HuH-7 (cell line): ENCODE measurements around the gene SNRPN.
"Not testable (repeated sequence)": the region's sequence is repeated elsewhere in the genome, so short reads cannot be mapped to it uniquely, and the experiment has no call there.

Experiments
- DNase-seq: peaks from one replicate; pipeline ENCODE4 v3.0.0; 2011; ENCODE audit warnings: low spot score

Gene SNRPN

GRCh38 chr15:24971052-24971451, 16.3 kb downstream of the SNRPN start:
- no peak for DNase-seq

DNA sequence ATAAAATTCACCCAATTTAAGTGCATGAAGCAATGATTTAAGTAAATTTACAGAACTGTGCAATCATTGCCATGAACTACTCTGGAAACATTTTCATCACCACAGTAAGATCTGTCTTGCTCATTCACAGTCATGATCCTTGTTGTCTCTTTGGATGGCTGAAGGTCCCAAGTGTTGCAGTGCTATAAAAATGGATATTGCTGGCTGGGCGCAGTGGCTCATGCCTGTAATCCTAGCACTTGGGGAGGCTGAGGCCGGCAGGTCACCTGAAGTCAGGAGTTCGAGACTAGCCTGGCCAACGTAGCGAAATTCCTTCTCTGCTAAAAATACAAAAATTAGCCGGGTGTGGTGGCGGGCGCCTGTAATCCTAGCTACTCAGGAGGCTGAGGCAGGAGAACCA, 17.0 kb downstream of the SNRPN start:
- no peak for DNase-seq

GRCh38 chr15:24972707-24973106, 17.9 kb downstream of the SNRPN start:
- DNase-seq: not testable (repeated sequence)

GRCh38 chr15:24976932-24977331, 22.1 kb downstream of the SNRPN start:
- DNase-seq: no peak

GRCh38 chr15:24977686-24978085, 22.9 kb downstream of the SNRPN start:
- DNase-seq: no peak

DNA sequence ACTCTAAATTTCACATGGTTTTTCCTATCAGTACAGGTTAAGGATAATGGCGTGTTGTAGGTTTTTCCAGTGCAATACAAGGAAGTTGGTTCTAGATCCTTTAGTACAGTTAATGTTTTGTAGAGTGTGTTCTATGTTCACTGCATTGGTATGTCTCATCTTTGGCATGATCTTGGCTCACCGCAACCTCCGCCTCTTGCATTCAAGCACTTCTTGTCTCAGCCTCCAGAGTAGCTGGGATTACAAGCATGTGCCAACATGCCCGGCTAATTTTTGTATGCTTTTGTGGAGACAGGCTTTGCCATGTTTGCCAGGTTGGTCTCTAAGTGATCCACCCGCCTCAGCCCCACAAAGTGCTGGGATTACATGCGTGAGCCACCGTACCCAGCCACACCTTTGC, 30.4 kb downstream of the SNRPN start:
- DNase-seq: no peak

GRCh38 chr15:24986653-24987052, 31.9 kb downstream of the SNRPN start:
- no peak for DNase-seq

DNA sequence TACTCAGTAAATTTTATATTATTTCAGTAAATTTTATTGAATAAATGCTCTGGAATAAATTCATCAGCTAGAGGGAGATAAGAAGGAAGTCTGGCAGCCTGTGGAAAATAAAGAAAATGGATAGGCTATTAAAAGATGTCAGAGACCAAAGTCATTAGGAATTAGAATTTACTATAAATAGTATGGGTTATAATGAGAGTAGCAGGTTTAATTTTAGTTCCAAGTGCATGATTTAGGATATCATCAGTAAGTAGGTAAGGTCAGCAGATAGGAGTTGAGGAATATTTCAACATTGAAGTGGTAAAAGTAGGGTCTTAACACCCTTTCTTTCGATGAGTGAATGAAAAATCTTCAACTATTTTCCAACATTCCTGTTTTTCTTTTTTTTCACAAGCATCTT, 64.6 kb downstream of the SNRPN start:
- DNase-seq: no peak

GRCh38 chr15:25022233-25022632, 67.4 kb downstream of the SNRPN start:
- DNase-seq: no peak
